ENCODE results near the gene CTSO.

DNA sequence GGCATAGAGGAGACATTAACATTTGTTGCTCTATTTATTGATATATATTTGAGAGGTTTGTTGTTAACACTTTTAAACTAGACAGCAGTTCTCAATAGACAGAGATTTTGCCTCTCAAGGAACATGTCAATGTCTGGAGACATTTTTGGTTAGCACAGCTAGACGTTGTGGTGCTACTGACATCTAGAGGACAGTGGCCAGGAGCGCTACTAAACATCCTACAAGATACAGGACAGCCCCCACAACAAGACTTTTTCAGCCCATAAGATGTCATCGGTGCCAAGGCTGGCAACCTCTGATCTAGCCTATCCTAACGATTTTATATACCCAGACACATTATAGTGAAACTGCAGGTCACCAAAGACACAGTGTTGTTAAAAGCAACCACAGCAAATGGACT, 18.4 kb upstream of the CTSO start:
- peak; percentile 12 for TF ChIP-seq CTCF (IDR thresholded peaks at IDR 0.05; ENCODE audit: insufficient read depth, low read length, poor library complexity, severe bottlenecking)
- TF ChIP-seq EZH2phosphoT487 (conservative IDR thresholded peaks at IDR 0.05; ENCODE audit: low read length): no peak
